ENCODE results near the gene LRP5. TPM values are rescaled to one million over a fixed set of nuclear protein-coding genes. Genes with fewer than 3 reads are reported as not detected.

The LRP5 gene
- total RNA-seq, 2 experiments from 2014 or later = 22.3 to 23.3 TPM

DNA sequence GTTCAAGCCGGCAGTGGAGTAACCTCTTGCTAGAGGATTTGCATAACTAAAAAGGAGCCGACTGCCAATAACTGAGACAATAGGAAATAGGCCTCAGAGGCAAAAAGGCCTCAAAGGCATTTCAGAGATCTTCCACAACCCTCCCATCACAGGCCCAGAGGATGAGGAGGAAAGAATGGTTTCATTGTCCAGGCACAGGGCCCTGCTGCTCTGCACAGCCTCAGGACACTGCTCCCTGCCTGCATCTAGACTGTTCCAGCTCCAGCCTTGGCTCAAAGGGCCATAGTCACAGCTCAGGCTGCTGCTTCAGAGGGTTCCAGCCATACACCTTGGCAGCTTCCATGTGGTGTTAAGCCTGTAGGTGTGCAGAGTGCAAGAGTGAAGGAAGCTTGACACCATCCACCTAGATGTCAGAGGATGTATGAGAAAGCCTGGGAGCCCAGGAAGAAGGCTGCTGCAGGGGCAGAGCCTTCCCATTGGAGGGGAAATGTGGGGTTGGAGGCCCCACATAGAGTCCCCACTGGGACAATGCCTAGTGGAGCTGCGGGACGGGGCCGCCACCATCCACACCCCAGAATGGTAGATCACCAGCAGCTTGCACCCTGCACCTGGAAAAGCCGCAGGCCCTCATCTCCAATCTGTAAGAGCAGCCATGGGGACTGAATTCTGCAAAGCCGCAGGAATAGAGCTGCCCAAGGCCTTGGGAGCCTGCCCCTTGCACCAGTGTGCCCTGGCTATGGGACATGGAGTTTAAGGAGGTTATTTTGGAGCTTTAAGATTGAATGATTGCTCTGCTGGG is 8.2 kb upstream of the LRP5 start:
- no peak overlapping the region for H3K4me3 Mint-ChIP-seq
- H3K4me1 Mint-ChIP-seq = peaks cover 10% of the 10 kb centered on the region
- ATAC-seq (ENCODE audit: low read depth) = no peak
- peaks cover 4% of the 10 kb centered on the region for H3K36me3 Mint-ChIP-seq
- POLR2A ChIA-PET = no interaction called here
- no peak for DNase-seq
- no peaks in the 10 kb centered on the region for H3K27me3 Mint-ChIP-seq
- H3K9me3 Mint-ChIP-seq = no peaks in the 10 kb centered on the region
- no peak overlapping the region for H3K27ac Mint-ChIP-seq

DNA sequence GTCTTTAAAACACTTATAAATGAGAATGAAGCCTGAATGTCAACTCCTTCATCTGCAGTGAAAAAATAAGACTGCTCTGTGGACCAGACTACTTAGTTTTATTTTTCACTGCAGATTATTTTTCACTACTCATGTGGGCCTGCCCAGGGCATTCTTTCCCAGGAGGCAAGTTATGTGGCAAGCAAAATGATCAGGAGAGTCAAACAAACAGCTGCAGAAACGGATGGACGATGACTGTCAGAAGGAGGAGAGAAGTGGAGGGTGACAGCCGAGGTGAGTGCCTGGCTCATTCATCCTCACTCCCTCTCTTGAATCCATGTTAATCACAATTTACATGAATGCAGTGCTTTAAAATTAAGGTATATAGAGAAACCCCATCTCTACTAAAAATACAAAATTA is 5.8 kb upstream of the LRP5 start:
- POLR2A ChIA-PET = no interaction called here
- H3K36me3 Mint-ChIP-seq = peaks cover 4% of the 10 kb centered on the region

DNA sequence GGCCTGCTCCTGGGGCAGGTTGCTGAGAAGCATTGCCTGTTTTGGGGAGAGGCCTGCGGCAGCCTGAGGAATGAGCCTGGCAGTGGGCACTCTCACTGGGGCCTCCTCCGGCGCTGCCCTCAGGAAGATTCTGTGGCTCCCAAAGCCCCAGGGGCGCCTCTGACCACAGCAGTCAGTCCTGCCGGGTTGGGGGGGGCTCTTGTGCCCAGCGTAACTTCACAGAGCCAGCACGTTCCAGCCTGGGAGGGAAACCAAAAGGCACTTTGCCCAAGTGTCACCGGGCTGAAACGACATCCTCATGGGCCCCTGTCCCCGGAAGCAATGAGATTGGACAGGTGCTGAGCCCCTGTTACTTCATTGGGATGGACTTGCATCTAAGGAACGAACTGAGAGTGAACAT is 4.3 kb upstream of the LRP5 start:
- POLR2A ChIA-PET = no interaction called here
- Mint-ChIP-seq H3K9me3 (no peaks in the 10 kb centered on the region), H3K4me3 (no peak overlapping the region), H3K27ac (no peak overlapping the region), H3K4me1 (peaks cover 28% of the 10 kb centered on the region), H3K36me3 (peaks cover 4% of the 10 kb centered on the region), H3K27me3 (no peaks in the 10 kb centered on the region)
- ATAC-seq (ENCODE audit: low read depth) (no peak), DNase-seq (no peak)

More for the DNA sequence above, 5.8 kb upstream of the LRP5 start:
- Mint-ChIP-seq H3K4me1 (peaks cover 28% of the 10 kb centered on the region), H3K9me3 (no peaks in the 10 kb centered on the region), H3K27ac (no peak overlapping the region), H3K27me3 (no peaks in the 10 kb centered on the region), H3K4me3 (no peak overlapping the region)
- DNase-seq = no peak
- ATAC-seq (ENCODE audit: low read depth) = no peak

DNA sequence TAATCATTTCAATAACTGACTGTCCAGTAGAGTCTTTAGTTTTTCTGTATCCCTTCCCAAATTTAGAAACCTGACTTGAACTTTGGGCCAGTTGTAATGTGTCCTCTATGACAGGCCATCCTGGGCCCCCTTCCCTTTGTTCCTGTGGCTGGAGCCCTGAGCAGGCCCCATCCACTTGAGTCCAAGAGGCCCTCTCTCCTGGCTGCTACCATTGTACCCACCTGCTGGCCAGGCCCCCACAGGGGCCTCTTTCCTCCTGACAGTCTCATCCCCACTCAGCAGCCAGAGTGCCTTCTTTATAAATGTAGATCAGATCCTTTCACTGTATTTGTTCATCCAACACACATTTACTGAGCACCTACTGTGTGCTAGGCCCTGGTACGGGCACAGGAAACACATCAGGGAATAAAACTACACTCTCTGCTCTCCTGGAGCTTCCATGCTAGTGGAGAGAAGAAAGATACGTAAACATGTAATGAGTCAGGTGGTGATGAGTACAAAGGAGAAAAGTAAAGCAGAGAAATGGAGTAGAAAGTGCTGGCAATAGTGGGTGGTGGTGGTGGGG is 2.7 kb upstream of the LRP5 start:
- ATAC-seq (ENCODE audit: low read depth) = no peak
- POLR2A ChIA-PET = no interaction called here
- H3K4me1 Mint-ChIP-seq = peaks cover 41% of the 10 kb centered on the region
- H3K4me3 Mint-ChIP-seq = no peak overlapping the region
- H3K36me3 Mint-ChIP-seq = peaks cover 2% of the 10 kb centered on the region
- H3K27me3 Mint-ChIP-seq = no peaks in the 10 kb centered on the region
- peak overlapping the region; percentile 53 for H3K27ac Mint-ChIP-seq
- H3K9me3 Mint-ChIP-seq = no peaks in the 10 kb centered on the region
- DNase-seq = no peak

DNA sequence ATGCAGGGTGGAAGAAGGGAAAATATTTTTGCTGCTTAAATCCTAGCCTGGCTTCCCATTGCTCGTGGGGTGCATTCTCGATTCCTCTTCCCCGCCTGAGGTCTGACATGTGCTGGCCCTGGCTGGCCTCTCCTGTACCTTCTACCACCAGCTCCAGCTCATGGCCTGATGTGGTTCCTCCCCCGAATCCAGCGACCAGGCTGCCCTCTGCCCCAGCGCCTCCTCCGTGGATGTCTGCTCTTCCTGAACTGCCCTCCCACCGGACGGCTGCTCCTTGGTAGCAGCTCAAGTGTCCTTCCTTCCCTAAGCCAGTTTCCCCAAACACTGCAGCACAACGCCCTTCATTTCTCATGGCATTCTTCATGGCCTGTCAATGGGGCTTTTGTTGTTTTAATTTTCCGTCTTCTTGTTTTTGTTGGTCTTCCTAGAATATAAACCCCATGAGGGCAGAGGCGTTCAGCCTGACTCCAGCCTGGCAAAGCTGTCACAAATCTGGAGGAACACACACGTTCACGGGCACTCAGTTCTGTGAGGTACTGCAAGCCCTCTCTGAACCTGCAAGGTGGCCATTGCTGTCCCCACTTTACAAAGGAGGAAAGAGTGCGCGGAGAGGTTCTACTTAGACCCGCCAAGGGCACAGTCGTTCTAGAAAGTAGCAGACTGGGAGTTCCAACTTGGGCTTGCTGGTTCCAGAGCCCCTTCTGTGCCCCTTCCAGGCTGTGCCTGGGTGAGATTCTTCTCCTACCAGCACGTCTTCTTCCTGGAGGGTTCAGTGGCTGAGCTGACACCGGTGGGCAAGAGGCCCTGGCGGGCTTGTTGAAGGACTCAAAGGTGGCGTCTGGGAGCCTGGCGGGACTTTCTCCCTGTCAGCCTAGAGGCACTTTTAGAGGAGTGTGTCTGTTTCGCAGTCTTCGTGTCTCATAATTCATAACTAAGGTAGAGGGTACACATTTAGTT is 953 bp upstream of the LRP5 start:
- Mint-ChIP-seq H3K4me3 (peak overlapping the region; percentile 46), H3K4me1 (peaks cover 40% of the 10 kb centered on the region), H3K27ac (peak overlapping the region; percentile 6), H3K36me3 (peaks cover 2% of the 10 kb centered on the region), H3K27me3 (peaks cover 1% of the 10 kb centered on the region), H3K9me3 (no peaks in the 10 kb centered on the region)
- POLR2A ChIA-PET = interaction anchor here (0.6 to 1.8 kb wide), 3 partner anchors 10 to 40 kb away, joined by 3 to 7 read pairs (median 3); partner anchors contain the start of gene C11orf24
- DNase-seq = no peak
- no peak for ATAC-seq (ENCODE audit: low read depth)

DNA sequence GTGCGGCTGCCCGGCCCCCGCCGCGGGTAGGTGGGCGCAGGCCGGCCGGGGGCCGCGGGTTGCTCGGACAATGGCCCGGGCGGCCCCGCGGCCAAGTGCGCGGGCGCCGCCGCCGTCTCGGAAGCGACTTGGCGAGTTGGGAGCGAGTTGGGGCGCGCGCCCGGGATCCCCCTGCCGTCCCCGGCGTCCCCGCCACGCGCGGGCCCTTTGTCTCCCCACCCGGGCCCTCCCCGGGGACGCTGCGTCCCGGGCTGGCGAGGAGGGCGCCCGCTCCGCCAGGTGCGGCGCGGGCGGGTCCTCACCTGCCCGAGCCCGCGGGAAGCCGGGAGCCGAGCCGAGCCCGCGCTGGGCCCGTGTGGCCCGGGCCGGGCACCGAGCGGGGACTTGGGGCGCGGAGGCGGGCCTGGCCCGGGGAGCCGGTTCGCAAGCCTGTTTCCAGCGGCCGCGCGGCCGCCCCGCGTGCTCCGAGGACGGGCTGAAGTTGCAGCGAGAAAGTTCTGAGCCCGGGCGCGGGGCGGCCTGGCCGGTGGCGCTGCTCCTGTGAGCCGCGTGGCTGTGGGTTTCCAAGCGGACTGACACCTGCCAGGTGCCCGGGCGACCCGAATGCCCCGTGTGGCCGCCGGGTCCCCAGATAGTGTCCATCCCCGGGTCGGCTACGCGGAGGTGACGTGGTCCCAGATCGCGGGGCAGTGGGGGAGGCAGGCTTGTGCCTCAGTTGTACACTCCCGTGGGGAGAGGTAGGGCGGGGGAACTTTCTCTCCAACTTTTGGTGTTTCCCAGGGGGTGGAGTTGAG is 586 bp downstream of the LRP5 start:
- peaks cover 3% of the 10 kb centered on the region for H3K27me3 Mint-ChIP-seq
- H3K4me1 Mint-ChIP-seq = peaks cover 40% of the 10 kb centered on the region
- H3K36me3 Mint-ChIP-seq = peaks cover 4% of the 10 kb centered on the region
- peak; percentile 40 for ATAC-seq (ENCODE audit: low read depth)
- DNase-seq = peak; percentile 66
- no peaks in the 10 kb centered on the region for H3K9me3 Mint-ChIP-seq
- H3K4me3 Mint-ChIP-seq = peak overlapping the region; percentile 92
- peak overlapping the region; percentile 65 for H3K27ac Mint-ChIP-seq
- POLR2A ChIA-PET = interaction anchor here (1.2 kb wide), 2 partner anchors 15 to 19 kb away, joined by 4 to 5 read pairs; no protein-coding TSS in a partner anchor

DNA sequence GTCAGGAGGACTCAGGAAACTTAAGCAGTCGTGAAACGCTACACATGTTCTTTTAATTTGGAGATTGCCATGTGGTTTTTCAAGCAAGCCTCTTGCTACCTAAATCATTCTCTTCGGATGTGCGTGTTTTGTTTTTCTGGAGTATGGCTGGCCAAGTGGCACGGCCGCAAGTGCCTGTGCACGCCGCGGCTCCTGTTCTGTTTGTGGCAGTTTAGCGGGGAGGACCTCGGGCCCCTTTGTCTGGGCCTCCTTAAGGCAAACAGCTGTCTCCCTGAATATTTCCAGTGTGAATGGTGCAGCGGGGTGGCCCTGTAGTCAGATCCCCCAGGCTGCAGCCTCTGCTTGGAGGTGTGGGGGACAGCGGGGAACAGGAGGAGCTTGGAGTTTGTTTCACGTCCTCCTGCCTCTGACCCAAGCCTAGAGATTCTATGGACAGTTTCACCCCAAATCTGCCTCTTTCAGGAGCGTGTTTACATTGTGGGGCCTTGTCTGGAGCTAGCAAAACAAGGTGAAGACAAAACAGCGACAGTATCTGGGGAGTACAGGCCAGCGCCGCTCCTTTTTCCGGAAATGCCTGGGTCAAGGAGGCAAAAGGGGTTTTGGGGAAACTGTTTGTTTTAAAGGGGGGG is 1.3 kb downstream of the LRP5 start:
- POLR2A ChIA-PET = interaction anchor here (1.1 to 1.2 kb wide), 3 partner anchors 10 to 18 kb away, joined by 3 to 5 read pairs (median 4); no protein-coding TSS in a partner anchor
- H3K4me1 Mint-ChIP-seq = peaks cover 40% of the 10 kb centered on the region

DNA sequence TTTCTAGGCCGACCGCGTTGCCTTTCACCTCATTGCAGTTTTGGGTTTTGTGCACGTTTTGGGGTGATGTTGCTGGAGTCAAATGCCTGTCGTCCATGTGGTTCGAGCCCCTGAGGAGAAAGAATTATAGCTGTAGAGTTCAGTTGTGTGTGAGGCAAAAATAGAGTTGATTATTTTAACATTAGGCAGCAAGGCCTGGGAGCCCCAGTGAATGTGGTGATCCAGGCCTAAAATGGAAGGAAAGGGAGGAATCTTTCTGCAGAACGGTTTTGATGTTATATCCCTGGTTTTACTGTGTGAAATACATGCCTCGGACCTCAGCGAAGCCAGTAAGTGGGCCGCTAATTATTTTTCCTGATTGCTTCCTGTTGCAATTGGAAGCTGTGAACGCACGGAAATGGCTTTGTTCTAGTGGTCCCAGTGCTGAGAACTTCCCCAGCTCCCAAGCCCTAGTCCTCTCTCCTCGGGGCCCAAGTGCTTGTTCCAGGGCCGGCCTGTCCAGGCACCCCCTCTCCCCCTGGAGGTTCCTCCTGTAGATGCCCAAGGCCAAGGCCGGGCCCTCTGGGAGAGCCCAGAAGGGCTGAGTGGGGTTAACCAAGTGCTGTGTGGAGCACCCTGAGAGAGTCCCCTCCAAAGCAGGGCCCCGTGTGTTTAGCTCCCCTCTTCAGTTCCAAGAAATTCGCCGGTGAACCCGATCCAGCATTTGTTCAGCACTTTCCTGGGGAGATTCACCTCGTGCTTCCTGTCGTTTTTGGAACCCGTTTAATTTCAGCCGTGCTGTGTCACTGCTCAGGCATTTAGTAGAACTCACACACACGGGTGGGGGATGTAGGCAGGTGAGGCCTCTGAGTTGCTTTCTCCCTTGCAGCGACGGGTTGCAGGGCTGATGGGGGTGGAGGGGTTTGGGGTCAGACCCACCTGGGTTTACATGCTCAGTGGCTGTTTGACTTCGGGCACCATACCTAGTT is 2.1 kb downstream of the LRP5 start:
- no peaks in the 10 kb centered on the region for H3K9me3 Mint-ChIP-seq
- no peak overlapping the region for H3K27ac Mint-ChIP-seq
- H3K4me3 Mint-ChIP-seq = peak overlapping the region; percentile 92
- POLR2A ChIA-PET = interaction anchor here (1.1 to 1.2 kb wide), 3 partner anchors 9 to 17 kb away, joined by 3 to 5 read pairs (median 4); no protein-coding TSS in a partner anchor
- H3K4me1 Mint-ChIP-seq = peaks cover 40% of the 10 kb centered on the region
- no peak for ATAC-seq (ENCODE audit: low read depth)
- H3K27me3 Mint-ChIP-seq = peaks cover 3% of the 10 kb centered on the region
- H3K36me3 Mint-ChIP-seq = peaks cover 4% of the 10 kb centered on the region
- DNase-seq = no peak

More for the DNA sequence above, 1.3 kb downstream of the LRP5 start:
- peak overlapping the region; percentile 65 for H3K27ac Mint-ChIP-seq
- H3K36me3 Mint-ChIP-seq = peaks cover 4% of the 10 kb centered on the region
- H3K27me3 Mint-ChIP-seq = peaks cover 3% of the 10 kb centered on the region
- ATAC-seq (ENCODE audit: low read depth) = no peak
- DNase-seq = no peak
- peak overlapping the region; percentile 92 for H3K4me3 Mint-ChIP-seq
- H3K9me3 Mint-ChIP-seq = no peaks in the 10 kb centered on the region

DNA sequence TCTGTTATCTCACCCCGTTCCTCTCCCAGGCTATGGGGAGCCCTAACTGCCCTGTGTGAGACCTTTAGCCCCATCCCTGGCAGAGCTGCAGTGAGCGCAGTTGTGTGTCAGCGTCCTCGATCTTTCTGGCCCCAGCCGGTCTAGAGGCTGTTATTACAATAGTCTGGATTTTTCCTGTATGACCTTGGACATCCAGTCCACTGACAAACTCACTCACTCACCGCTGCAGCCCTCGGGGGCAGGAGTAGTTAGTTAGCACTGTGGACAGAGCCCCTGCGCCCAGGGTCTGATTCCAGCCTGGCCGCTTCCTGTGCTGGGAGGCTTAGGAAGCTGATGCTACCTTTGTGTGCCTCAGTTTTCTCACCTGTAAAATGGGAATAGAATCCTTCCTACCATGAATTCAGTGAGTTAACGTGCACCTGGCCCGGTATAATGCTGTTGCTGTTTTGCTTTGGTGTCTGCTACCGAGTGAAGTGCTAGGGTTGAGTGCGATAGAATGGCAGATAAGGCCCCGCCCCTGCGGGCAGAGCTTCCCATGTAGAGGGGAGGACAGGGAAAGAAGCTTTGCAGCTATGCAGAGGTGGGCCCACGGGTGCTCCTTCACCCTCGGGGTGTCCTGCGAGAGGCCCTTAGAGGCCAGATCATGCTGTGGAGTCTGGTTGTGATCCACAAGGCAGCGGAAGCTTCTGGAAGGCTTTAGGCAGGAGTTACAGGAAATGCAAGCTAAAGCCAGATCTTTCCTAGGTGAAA is 3.0 kb downstream of the LRP5 start:
- DNase-seq (no peak), ATAC-seq (ENCODE audit: low read depth) (no peak)
- Mint-ChIP-seq H3K27me3 (peaks cover 3% of the 10 kb centered on the region), H3K27ac (no peak overlapping the region), H3K4me3 (peak overlapping the region; percentile 92), H3K36me3 (peaks cover 4% of the 10 kb centered on the region), H3K4me1 (peaks cover 33% of the 10 kb centered on the region), H3K9me3 (no peaks in the 10 kb centered on the region)
- POLR2A ChIA-PET = interaction anchor here (0.6 kb wide), 1 partner anchor 38 kb away, joined by 4 read pairs; no protein-coding TSS in a partner anchor

DNA sequence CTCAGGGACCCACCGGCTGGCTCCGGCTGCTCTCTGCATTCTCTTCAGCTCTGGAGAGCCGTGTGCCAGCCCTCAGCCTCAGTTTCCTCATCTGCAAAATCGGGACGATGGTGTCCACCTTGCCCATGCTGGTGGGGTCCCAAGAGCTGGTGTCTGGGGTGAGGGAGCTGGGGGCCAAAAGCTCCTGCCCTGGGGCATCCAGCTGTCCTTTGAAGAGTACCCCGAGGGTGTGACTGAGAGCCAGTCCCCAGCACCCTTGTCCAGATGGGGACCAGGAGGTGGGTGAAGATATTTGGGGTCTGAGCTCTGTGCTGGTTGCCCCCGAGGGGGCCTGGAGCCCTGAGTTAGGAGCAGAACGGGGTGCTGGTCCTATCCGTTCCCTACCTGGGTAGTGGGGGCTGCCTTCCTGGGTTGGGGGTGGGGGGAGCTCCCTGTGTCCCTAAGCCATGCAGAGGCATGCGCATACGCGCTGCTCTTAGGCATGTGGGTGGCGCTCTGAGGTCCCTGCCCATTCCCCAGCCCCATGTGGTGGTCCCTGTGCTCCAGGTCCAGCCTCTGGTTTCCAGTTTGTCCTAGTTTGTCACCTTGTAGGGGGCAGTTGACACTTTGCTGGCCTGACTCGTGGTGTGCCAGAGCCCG is 4.9 kb downstream of the LRP5 start:
- ATAC-seq (ENCODE audit: low read depth) = no peak
- H3K9me3 Mint-ChIP-seq = no peaks in the 10 kb centered on the region
- peaks cover 22% of the 10 kb centered on the region for H3K4me1 Mint-ChIP-seq
- H3K36me3 Mint-ChIP-seq = peaks cover 7% of the 10 kb centered on the region
- no peak for DNase-seq
- no peak overlapping the region for H3K27ac Mint-ChIP-seq
- H3K27me3 Mint-ChIP-seq = peaks cover 3% of the 10 kb centered on the region
- POLR2A ChIA-PET = no interaction called here
- no peak overlapping the region for H3K4me3 Mint-ChIP-seq
